Astrocyte (in vitro differentiated cells and primary cell): ENCODE results near the gene LRRC30. TPM values are rescaled to one million over a fixed set of nuclear protein-coding genes. Genes with fewer than 3 reads are reported as not detected.

Experiments used
- DNase-seq: peaks from one replicate; pipeline ENCODE4 v3.0.0-alpha.2; 2010; ENCODE audit warnings: low read depth
- FAIRE-seq: peaks from 2 replicates; lab custom pipeline; 2011; peaks lifted over from hg19 to GRCh38; lab: Jason Lieb, UNC
- H2AFZ ChIP-seq: 2 replicates; pipeline ENCODE4 v1.6.0; 2012; ENCODE audit warnings: low read depth, low read length, inconsistent platforms
- H3K27ac ChIP-seq: 2 replicates; pipeline ENCODE4 v1.5.1; 2011; ENCODE audit warnings: low read depth, low read length, inconsistent platforms
- H3K27me3 ChIP-seq: 2 replicates; pipeline ENCODE4 v1.6.0; 2011; ENCODE audit warnings: low read length, inconsistent platforms; ENCODE audit not compliant: insufficient read depth
- H3K36me3 ChIP-seq: 2 replicates; pipeline ENCODE4 v1.5.1; 2011; ENCODE audit warnings: low read length, inconsistent platforms; ENCODE audit not compliant: insufficient read depth
- H3K4me1 ChIP-seq: 2 replicates; pipeline ENCODE4 v1.5.1; 2011; ENCODE audit warnings: low read length, inconsistent platforms; ENCODE audit not compliant: insufficient read depth
- H3K4me2 ChIP-seq: 2 replicates; pipeline ENCODE4 v1.6.0; 2012; ENCODE audit warnings: low read length, inconsistent platforms
- H3K4me3 ChIP-seq: 2 replicates; pipeline ENCODE4 v1.5.1; 2011; ENCODE audit warnings: low read depth, mild to moderate bottlenecking, low read length, inconsistent platforms; ENCODE audit not compliant: insufficient read depth
- H3K79me2 ChIP-seq: 2 replicates; pipeline ENCODE4 v1.6.0; 2012; ENCODE audit warnings: mild to moderate bottlenecking, low read length, inconsistent platforms; ENCODE audit not compliant: insufficient read depth
- H3K9ac ChIP-seq: 2 replicates; pipeline ENCODE4 v1.6.0; 2012; ENCODE audit warnings: mild to moderate bottlenecking, low read length, inconsistent platforms
- H3K9me3 ChIP-seq: 2 replicates; pipeline ENCODE4 v1.5.1; 2012; ENCODE audit warnings: low read depth, mild to moderate bottlenecking, low read length, inconsistent platforms; ENCODE audit not compliant: insufficient read depth
- H4K20me1 ChIP-seq: 2 replicates; pipeline ENCODE4 v1.6.0; 2012; ENCODE audit warnings: low read length, inconsistent platforms; ENCODE audit not compliant: insufficient read depth
- H3K27ac Mint-ChIP-seq: one replicate; pipeline ENCODE4 v1.8.0; 2021; ENCODE audit warnings: mild to moderate bottlenecking, mixed read lengths; ENCODE audit not compliant: unreplicated experiment
- H3K27me3 Mint-ChIP-seq: one replicate; pipeline ENCODE4 v1.8.0; 2021; ENCODE audit warnings: low read depth, mixed read lengths; ENCODE audit not compliant: unreplicated experiment
- H3K36me3 Mint-ChIP-seq: one replicate; pipeline ENCODE4 v1.8.0; 2021; ENCODE audit warnings: low read depth, mixed read lengths; ENCODE audit not compliant: unreplicated experiment
- H3K4me1 Mint-ChIP-seq: one replicate; pipeline ENCODE4 v1.8.0; 2021; ENCODE audit warnings: low read depth, mixed read lengths; ENCODE audit not compliant: unreplicated experiment
- H3K4me3 Mint-ChIP-seq: one replicate; pipeline ENCODE4 v1.8.0; 2021; ENCODE audit warnings: mild to moderate bottlenecking, moderate library complexity, mixed read lengths; ENCODE audit not compliant: unreplicated experiment
- H3K9me3 Mint-ChIP-seq: one replicate; pipeline ENCODE4 v1.8.0; 2021; ENCODE audit warnings: mild to moderate bottlenecking, mixed read lengths; ENCODE audit not compliant: unreplicated experiment
- EZH2 ChIP-seq: IDR thresholded peaks from 2 replicates; pipeline ENCODE4 v1.6.1; 2012; ENCODE audit warnings: mild to moderate bottlenecking, low read length, inconsistent platforms; ENCODE audit not compliant: insufficient read depth
- total RNA-seq: library from RNA; stranded (reverse); gene quantifications from 2 replicates; pipeline ENCODE4 v1.2.1, GENCODE V29; 2021
- TF ChIP-seq, protein P1 (sequence below): IDR thresholded peaks from 2 replicates; pipeline ENCODE4 v1.5.1; 2011; ENCODE audit warnings: low read depth, mild to moderate bottlenecking, inconsistent platforms, low read length, moderate library complexity; ENCODE audit not compliant: insufficient read depth

LRRC30 gene
- total RNA-seq, 1 donor from 2014 or later = not detected

DNA sequence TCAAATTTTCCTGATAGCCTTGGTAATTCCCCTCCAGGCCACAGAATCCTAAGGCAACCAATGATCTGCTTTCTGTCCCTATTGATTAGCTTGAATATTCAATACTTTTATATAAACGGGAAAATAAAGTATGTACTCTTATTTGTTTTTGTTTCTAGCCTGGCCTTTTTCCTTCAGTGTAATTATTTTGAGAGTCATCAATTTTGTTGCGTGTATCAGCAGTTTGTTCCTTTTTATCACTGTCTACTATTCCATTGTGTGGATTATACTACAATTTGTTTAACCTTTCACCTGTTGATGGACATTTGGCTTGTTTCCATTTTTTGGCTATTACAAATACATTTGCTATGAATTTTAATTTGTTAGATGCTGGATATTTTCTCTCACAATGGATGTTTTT is 39.2 kb upstream of the LRRC30 start:
- Histone ChIP-seq H4K20me1 (no peaks in the 10 kb centered on the region), H3K4me3 (no peak overlapping the region), H3K9ac (no peak overlapping the region), H3K27me3 (no peaks in the 10 kb centered on the region), H3K9me3 (no peaks in the 10 kb centered on the region), H3K79me2 (no peaks in the 10 kb centered on the region), H3K4me2 (no peak overlapping the region), H2AFZ (no peak overlapping the region), H3K36me3 (no peaks in the 10 kb centered on the region), H3K4me1 (no peaks in the 10 kb centered on the region), H3K27ac (no peak overlapping the region)
- FAIRE-seq = no peak
- Mint-ChIP-seq H3K27ac (no peak overlapping the region), H3K4me3 (no peak overlapping the region), H3K36me3 (no peaks in the 10 kb centered on the region), H3K27me3 (peaks cover 11% of the 10 kb centered on the region), H3K9me3 (no peaks in the 10 kb centered on the region), H3K4me1 (no peaks in the 10 kb centered on the region)
- DNase-seq = no peak
- TF ChIP-seq, protein P1, sequence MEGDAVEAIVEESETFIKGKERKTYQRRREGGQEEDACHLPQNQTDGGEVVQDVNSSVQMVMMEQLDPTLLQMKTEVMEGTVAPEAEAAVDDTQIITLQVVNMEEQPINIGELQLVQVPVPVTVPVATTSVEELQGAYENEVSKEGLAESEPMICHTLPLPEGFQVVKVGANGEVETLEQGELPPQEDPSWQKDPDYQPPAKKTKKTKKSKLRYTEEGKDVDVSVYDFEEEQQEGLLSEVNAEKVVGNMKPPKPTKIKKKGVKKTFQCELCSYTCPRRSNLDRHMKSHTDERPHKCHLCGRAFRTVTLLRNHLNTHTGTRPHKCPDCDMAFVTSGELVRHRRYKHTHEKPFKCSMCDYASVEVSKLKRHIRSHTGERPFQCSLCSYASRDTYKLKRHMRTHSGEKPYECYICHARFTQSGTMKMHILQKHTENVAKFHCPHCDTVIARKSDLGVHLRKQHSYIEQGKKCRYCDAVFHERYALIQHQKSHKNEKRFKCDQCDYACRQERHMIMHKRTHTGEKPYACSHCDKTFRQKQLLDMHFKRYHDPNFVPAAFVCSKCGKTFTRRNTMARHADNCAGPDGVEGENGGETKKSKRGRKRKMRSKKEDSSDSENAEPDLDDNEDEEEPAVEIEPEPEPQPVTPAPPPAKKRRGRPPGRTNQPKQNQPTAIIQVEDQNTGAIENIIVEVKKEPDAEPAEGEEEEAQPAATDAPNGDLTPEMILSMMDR = no peak
- no peak for TF ChIP-seq EZH2

GRCh38 chr18:7195266-7195665 is 35.6 kb upstream of the LRRC30 start:
- Mint-ChIP-seq H3K4me3 (no peak overlapping the region), H3K27ac (peak overlapping the region; percentile 18), H3K9me3 (no peaks in the 10 kb centered on the region), H3K4me1 (no peaks in the 10 kb centered on the region), H3K27me3 (peaks cover 9% of the 10 kb centered on the region), H3K36me3 (no peaks in the 10 kb centered on the region)
- Histone ChIP-seq H3K4me3 (no peak overlapping the region), H3K79me2 (no peaks in the 10 kb centered on the region), H3K4me1 (no peaks in the 10 kb centered on the region), H2AFZ (no peak overlapping the region), H3K4me2 (no peak overlapping the region), H3K9ac (no peak overlapping the region), H3K9me3 (no peaks in the 10 kb centered on the region), H4K20me1 (no peaks in the 10 kb centered on the region), H3K36me3 (no peaks in the 10 kb centered on the region), H3K27me3 (no peaks in the 10 kb centered on the region), H3K27ac (no peak overlapping the region)
- DNase-seq (no peak), FAIRE-seq (no peak)
- TF ChIP-seq EZH2 = no peak
- TF ChIP-seq, protein P1 = no peak

GRCh38 chr18:7196421-7196820 is 34.5 kb upstream of the LRRC30 start:
- no peaks in the 10 kb centered on the region for H3K27me3 ChIP-seq
- Mint-ChIP-seq H3K9me3 (no peaks in the 10 kb centered on the region), H3K36me3 (no peaks in the 10 kb centered on the region), H3K4me1 (no peaks in the 10 kb centered on the region), H3K27ac (no peak overlapping the region), H3K27me3 (peaks cover 9% of the 10 kb centered on the region), H3K4me3 (no peak overlapping the region)
- no peaks in the 10 kb centered on the region for H3K9me3 ChIP-seq
- H3K4me2 ChIP-seq = no peak overlapping the region
- no peak overlapping the region for H3K4me3 ChIP-seq
- H3K27ac ChIP-seq = no peak overlapping the region
- no peak overlapping the region for H3K9ac ChIP-seq
- no peaks in the 10 kb centered on the region for H3K79me2 ChIP-seq
- no peak overlapping the region for H2AFZ ChIP-seq
- no peaks in the 10 kb centered on the region for H4K20me1 ChIP-seq
- H3K4me1 ChIP-seq = no peaks in the 10 kb centered on the region
- TF ChIP-seq EZH2 = no peak
- TF ChIP-seq, protein P1 = no peak
- FAIRE-seq = no peak
- DNase-seq = no peak
- no peaks in the 10 kb centered on the region for H3K36me3 ChIP-seq
